H9 (cell line): ENCODE data around the gene USP13. TPM values are rescaled to one million over a fixed set of nuclear protein-coding genes. Genes with fewer than 3 reads are reported as not detected.

Source experiments
- DNase-seq: peaks from one replicate; pipeline ENCODE4 v3.0.0-alpha.2; 2017
- H2AFZ ChIP-seq: one replicate; pipeline ENCODE4 v1.6.1; 2013; ENCODE audit warnings: mild to moderate bottlenecking, low read length, control low read depth, moderate library complexity
- H2AK5ac ChIP-seq: 2 replicates; pipeline ENCODE4 v1.6.1; 2013; ENCODE audit warnings: low read length, control low read depth, mixed read lengths; ENCODE audit not compliant: insufficient read length
- H2BK120ac ChIP-seq: one replicate; pipeline ENCODE4 v1.6.1; 2013; ENCODE audit warnings: low read depth, mild to moderate bottlenecking, low read length, control low read depth, inconsistent platforms; ENCODE audit not compliant: poor library complexity, severe bottlenecking
- H2BK12ac ChIP-seq: 2 replicates; pipeline ENCODE4 v1.6.1; 2013; ENCODE audit warnings: low read length, control low read depth, mixed read lengths, low read depth; ENCODE audit not compliant: insufficient read length
- H2BK15ac ChIP-seq: 2 replicates; pipeline ENCODE4 v1.6.1; 2013; ENCODE audit warnings: low read depth, low read length, control low read depth
- H2BK20ac ChIP-seq: one replicate; pipeline ENCODE4 v1.6.1; 2013; ENCODE audit warnings: low read depth, mild to moderate bottlenecking, low read length, control low read depth, inconsistent platforms; ENCODE audit not compliant: poor library complexity, severe bottlenecking
- H2BK5ac ChIP-seq: 2 replicates; pipeline ENCODE4 v1.6.1; 2013; ENCODE audit warnings: low read length, control low read depth, mixed read lengths; ENCODE audit not compliant: insufficient read length
- H3K14ac ChIP-seq: 2 replicates; pipeline ENCODE4 v1.6.1; 2013; ENCODE audit warnings: low read length, control low read depth; ENCODE audit not compliant: insufficient read depth
- H3K18ac ChIP-seq: 2 replicates; pipeline ENCODE4 v1.6.1; 2013; ENCODE audit warnings: low read depth, mild to moderate bottlenecking, mixed read lengths, low read length, control low read depth; ENCODE audit not compliant: insufficient read length
- H3K23ac ChIP-seq: 2 replicates; pipeline ENCODE4 v1.6.1; 2013; ENCODE audit warnings: low read length, control low read depth, mixed read lengths, low read depth; ENCODE audit not compliant: insufficient read length
- H3K23me2 ChIP-seq: 2 replicates; pipeline ENCODE4 v1.6.1; 2013; ENCODE audit warnings: low read depth, mild to moderate bottlenecking, mixed read lengths, low read length, control low read depth; ENCODE audit not compliant: insufficient read length, poor library complexity, severe bottlenecking
- H3K27ac ChIP-seq: 2 replicates; pipeline ENCODE4 v1.5.1; 2013; ENCODE audit warnings: low read length, control low read depth, mixed read lengths, low read depth; ENCODE audit not compliant: insufficient read length
- H3K27me3 ChIP-seq: 2 replicates; pipeline ENCODE4 v1.6.1; 2013; ENCODE audit warnings: low read length, control low read depth, inconsistent platforms; ENCODE audit not compliant: insufficient read depth
- H3K4ac ChIP-seq: 2 replicates; pipeline ENCODE4 v1.6.1; 2013; ENCODE audit warnings: low read depth, mild to moderate bottlenecking, control low read depth, inconsistent platforms, low read length, moderate library complexity
- H3K4me1 ChIP-seq: 2 replicates; pipeline ENCODE4 v1.6.1; 2013; ENCODE audit warnings: low read length, control low read depth, inconsistent platforms; ENCODE audit not compliant: insufficient read depth
- H3K4me2 ChIP-seq: 2 replicates; pipeline ENCODE4 v1.6.1; 2013; ENCODE audit warnings: low read length, control low read depth, mixed read lengths; ENCODE audit not compliant: insufficient read length, insufficient read depth
- H3K56ac ChIP-seq: 2 replicates; pipeline ENCODE4 v1.6.1; 2013; ENCODE audit warnings: low read depth, mild to moderate bottlenecking, mixed read lengths, low read length, control low read depth; ENCODE audit not compliant: insufficient read length
- H3K79me1 ChIP-seq: 2 replicates; pipeline ENCODE4 v1.6.1; 2013; ENCODE audit warnings: low read depth, mild to moderate bottlenecking, moderate library complexity, low read length, control low read depth, inconsistent platforms; ENCODE audit not compliant: insufficient read depth, poor library complexity, severe bottlenecking
- H3K79me2 ChIP-seq: 2 replicates; pipeline ENCODE4 v1.6.1; 2013; ENCODE audit warnings: low read length, control low read depth, inconsistent platforms; ENCODE audit not compliant: insufficient read depth
- H3K9ac ChIP-seq: 2 replicates; pipeline ENCODE4 v1.6.1; 2013; ENCODE audit warnings: low read length, control low read depth, mixed read lengths; ENCODE audit not compliant: insufficient read length; ENCODE audit errors: extremely low read depth
- H3K9me3 ChIP-seq: one replicate; pipeline ENCODE4 v1.6.1; 2013; ENCODE audit warnings: low read depth, low read length, inconsistent platforms; ENCODE audit not compliant: control insufficient read depth
- H3T11ph ChIP-seq: one replicate; pipeline ENCODE4 v1.6.1; 2013; ENCODE audit warnings: mild to moderate bottlenecking, low read length, control low read depth, inconsistent platforms
- H4K20me1 ChIP-seq: one replicate; pipeline ENCODE4 v1.6.1; 2013; ENCODE audit not compliant: control insufficient read depth, insufficient read length, insufficient read depth
- H4K5ac ChIP-seq: 2 replicates; pipeline ENCODE4 v1.6.1; 2013; ENCODE audit warnings: low read depth, mild to moderate bottlenecking, mixed read lengths, low read length, control low read depth; ENCODE audit not compliant: insufficient read length
- H4K8ac ChIP-seq: replicated peaks from 2 replicates; pipeline ENCODE4 v1.6.1; 2013; ENCODE audit warnings: low read length, control low read depth, mixed read lengths, low read depth; ENCODE audit not compliant: insufficient read length
- H4K91ac ChIP-seq: 2 replicates; pipeline ENCODE4 v1.6.1; 2013; ENCODE audit warnings: low read depth, mild to moderate bottlenecking, moderate library complexity, mixed read lengths, low read length, control low read depth; ENCODE audit not compliant: insufficient read length
- H3K27ac Mint-ChIP-seq, 3 experiments: 2 replicates in 2 of 3; 3 replicates in 1 of 3; pipeline ENCODE4 v1.8.0; 2020 to 2021; ENCODE audit warnings: mixed read lengths in 3 of 3, mild to moderate bottlenecking in 1 of 3, moderate library complexity in 1 of 3
- H3K27me3 Mint-ChIP-seq: 2 replicates; pipeline ENCODE4 v1.8.0; 2021; ENCODE audit warnings: low read depth, mild to moderate bottlenecking, moderate library complexity, mixed read lengths
- H3K36me3 Mint-ChIP-seq, 3 experiments: 2 replicates in 2 of 3; 3 replicates in 1 of 3; pipeline ENCODE4 v1.8.0; 2020 to 2021; ENCODE audit warnings: low read depth in 3 of 3, mixed read lengths in 3 of 3; ENCODE audit not compliant: insufficient read depth in 1 of 3
- H3K4me1 Mint-ChIP-seq, 2 experiments: 2 replicates each; pipeline ENCODE4 v1.8.0; 2020; ENCODE audit warnings: mixed read lengths in 2 of 2
- H3K4me3 Mint-ChIP-seq, 2 experiments: 2 replicates in 1 of 2; 3 replicates in 1 of 2; pipeline ENCODE4 v1.8.0; 2020 to 2021; ENCODE audit warnings: mild to moderate bottlenecking in 2 of 2, mixed read lengths in 2 of 2, moderate library complexity in 1 of 2
- H3K9me3 Mint-ChIP-seq, 2 experiments: 2 replicates in 1 of 2; 3 replicates in 1 of 2; pipeline ENCODE4 v1.8.0; 2020; ENCODE audit warnings: mild to moderate bottlenecking in 2 of 2, mixed read lengths in 2 of 2, moderate library complexity in 1 of 2
- CTCF ChIP-seq: fragments of 200-600 bp; sonication (generic); conservative IDR thresholded peaks from 3 replicates; pipeline ENCODE4 v1.8.0; 2021; ENCODE audit warnings: antibody characterized with exemption, mild to moderate bottlenecking
- WGBS: extraction: QIAGEN DNeasy Blood & Tissue Kit; methylation state at CpG from one replicate; pipeline ENCODE4 v1.1.7; 2013; ENCODE audit warnings: missing lambda C conversion rate, low lambda C conversion rate, mixed read lengths; ENCODE audit not compliant: insufficient read length; ENCODE audit errors: extremely low coverage; 5-methylcytosine and 5-hydroxymethylcytosine counted together
- total RNA-seq: library from RNA; stranded (reverse); gene quantifications from 2 replicates; pipeline ENCODE4 v1.2.1, GENCODE V29; 2021

The USP13 gene
- total RNA-seq, 1 experiment from 2014 or later: 26.7 TPM

GRCh38 chr3:179706233-179706632 lies 53.4 kb downstream of the USP13 start:
- Mint-ChIP-seq H3K4me1 (peaks cover 57 to 63% of the 10 kb centered on the region in 2 experiments), H3K4me3 (no peak overlapping the region), H3K27me3 (no peaks in the 10 kb centered on the region; the same call in 1 of the 2 replicates), H3K36me3 (peaks cover 8 to 24% (median 21%) of the 10 kb centered on the region in 3 experiments; a peak in 6 of 7 replicates), H3K9me3 (no peaks in the 10 kb centered on the region), H3K27ac (no peak overlapping the region)
- no peak overlapping the region for H2BK5ac ChIP-seq
- H2BK20ac ChIP-seq: no peak overlapping the region
- no peak overlapping the region for H2BK15ac ChIP-seq
- no peaks in the 10 kb centered on the region for H3K79me2 ChIP-seq
- H4K91ac ChIP-seq: no peak overlapping the region
- no peaks in the 10 kb centered on the region for H3K79me1 ChIP-seq
- H3K9ac ChIP-seq: no peak overlapping the region
- no peak overlapping the region for H3K27ac ChIP-seq
- no peak overlapping the region for H3K4ac ChIP-seq
- no peaks in the 10 kb centered on the region for H3K27me3 ChIP-seq
- no peaks in the 10 kb centered on the region for H3K23me2 ChIP-seq
- H3K9me3 ChIP-seq: no peaks in the 10 kb centered on the region
- H2AFZ ChIP-seq: no peak overlapping the region
- H4K8ac ChIP-seq: no peak overlapping the region
- no peak overlapping the region for H3K18ac ChIP-seq
- no peak overlapping the region for H2BK12ac ChIP-seq
- H4K20me1 ChIP-seq: no peaks in the 10 kb centered on the region
- no peak overlapping the region for H2BK120ac ChIP-seq
- H4K5ac ChIP-seq: no peak overlapping the region
- no CpG with 5 or more reads among the region's 1 CpG for WGBS
- no peak overlapping the region for H3K23ac ChIP-seq
- H3T11ph ChIP-seq: no peak overlapping the region
- DNase-seq: no peak
- H3K4me1 ChIP-seq: peaks cover 9% of the 10 kb centered on the region; the same call in 1 of the 2 replicates
- H3K14ac ChIP-seq: no peak overlapping the region
- no peak overlapping the region for H3K56ac ChIP-seq
- TF ChIP-seq CTCF: no peak
- no peak overlapping the region for H2AK5ac ChIP-seq
- H3K4me2 ChIP-seq: no peak overlapping the region
